ENCODE measurements around the gene RALGAPA1.

- TF ChIP-seq CTCF (IDR thresholded peaks at IDR 0.05; ENCODE audit: low read length), result no peak
- TF ChIP-seq EZH2 (IDR thresholded peaks at IDR 0.05; ENCODE audit: borderline replicate concordance, low read length), result no peak
Measured at GRCh38 chr14:35809597-35809996, 502 bp upstream of the RALGAPA1 start.
